NCI-H128 (cell line): ENCODE results near the gene PGBD4.

Experiments used
- DNase-seq: peaks from one replicate; lab custom pipeline; 2025; ENCODE audit not compliant: unreplicated experiment; lab: John Stamatoyannopoulos, UW

PGBD4 gene

GRCh38 chr15:34101366-34102174 is at the start of gene PGBD4, which contains the start of gene EMC7:
Gene PGBD4 (plus strand): TSS chr15:34102083. CDS start chr15:34102532, 449 bp downstream.
Gene EMC7 (minus strand): TSS chr15:34101862. CDS start chr15:34101839, 23 bp downstream.
- DNase-seq, result peak; percentile 86

- DNase-seq, result no peak
Measured at GRCh38 chr15:34054081-34054707, 47.7 kb upstream of the PGBD4 start.

- no peak for DNase-seq
Measured at GRCh38 chr15:34055868-34056595, 45.9 kb upstream of the PGBD4 start.

GRCh38 chr15:34056911-34057310 is 45.0 kb upstream of the PGBD4 start:
- DNase-seq, result no peak

GRCh38 chr15:34059476-34059875 is 42.4 kb upstream of the PGBD4 start:
- no peak for DNase-seq

GRCh38 chr15:34059946-34060345 is 41.9 kb upstream of the PGBD4 start:
- no peak for DNase-seq

- no peak for DNase-seq
Measured at GRCh38 chr15:34064438-34064837, 37.4 kb upstream of the PGBD4 start.

- DNase-seq, result no peak
Measured at GRCh38 chr15:34065261-34065660, 36.6 kb upstream of the PGBD4 start.

GRCh38 chr15:34065941-34066340 is 35.9 kb upstream of the PGBD4 start:
- no peak for DNase-seq

GRCh38 chr15:34070003-34070402 is 31.9 kb upstream of the PGBD4 start:
- no peak for DNase-seq

GRCh38 chr15:34076785-34077184 is 25.1 kb upstream of the PGBD4 start:
- no peak for DNase-seq

GRCh38 chr15:34078900-34079299 is 23.0 kb upstream of the PGBD4 start:
- DNase-seq, result no peak

- DNase-seq, result no peak
Measured at GRCh38 chr15:34079904-34080303, 22.0 kb upstream of the PGBD4 start.

GRCh38 chr15:34084086-34084485 is 17.8 kb upstream of the PGBD4 start:
- DNase-seq, result no peak

- DNase-seq, result no peak
Measured at GRCh38 chr15:34085746-34086145, 16.1 kb upstream of the PGBD4 start.

- no peak for DNase-seq
Measured at GRCh38 chr15:34099914-34100313, 2.0 kb upstream of the PGBD4 start.

GRCh38 chr15:34102175-34102925 is 467 bp downstream of the PGBD4 start:
- DNase-seq, result no peak

GRCh38 chr15:34106423-34106822 is 4.5 kb downstream of the PGBD4 start:
- DNase-seq, result no peak

GRCh38 chr15:34107315-34107714 is 5.4 kb downstream of the PGBD4 start:
- DNase-seq, result no peak

- DNase-seq, result no peak
Measured at GRCh38 chr15:34109797-34110663, 8.1 kb downstream of the PGBD4 start.
